ENCODE data around the gene GGA1. TPM values are rescaled to one million over a fixed set of nuclear protein-coding genes. Genes with fewer than 3 reads are reported as not detected.

Gene GGA1
- total RNA-seq, 1 donor from 2014 or later, result 36.1 TPM

DNA sequence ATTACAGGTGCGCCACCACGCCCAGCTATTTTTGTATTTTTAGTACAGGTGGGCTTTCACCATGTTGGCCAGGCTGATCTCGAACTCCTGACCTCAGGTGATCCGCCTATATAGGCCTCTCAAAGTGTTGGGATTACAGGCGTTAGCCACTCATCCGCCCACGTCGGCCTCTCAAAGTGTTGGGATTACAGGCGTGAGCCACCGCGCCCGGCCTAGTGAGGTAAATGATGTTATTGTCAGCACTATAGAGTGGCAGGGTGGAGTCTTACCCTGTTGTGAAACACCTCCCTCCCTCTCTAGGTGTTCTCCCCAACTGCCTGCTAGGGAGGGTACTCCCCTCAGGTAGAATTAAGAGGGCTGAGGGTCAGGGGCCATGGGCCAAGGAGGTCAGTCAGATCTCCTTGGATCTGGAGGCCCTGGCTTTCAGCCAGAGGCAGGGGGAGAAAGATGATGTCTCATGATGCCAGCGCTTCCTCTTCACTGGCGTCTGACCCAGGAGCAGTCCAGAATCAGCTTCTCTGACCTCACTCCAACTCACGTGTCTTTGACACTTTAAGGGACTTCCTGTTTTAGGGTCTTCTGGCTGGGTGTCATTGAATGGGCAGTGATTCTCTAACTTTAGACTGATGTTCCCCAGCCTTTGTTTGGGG lies 2.0 kb downstream of the GGA1 start:
- no peaks in the 10 kb centered on the region for H3K27me3 ChIP-seq (ENCODE audit: control insufficient read depth, insufficient read depth, low read length)
- H3K36me3 ChIP-seq (ENCODE audit: control insufficient read depth, insufficient read depth, low read length), result peaks cover 8% of the 10 kb centered on the region
- H3K4me3 ChIP-seq (ENCODE audit: low read depth, low read length), result no peak overlapping the region
- FAIRE-seq, result no peak
- no peak for DNase-seq (ENCODE audit: low read depth)
- TF ChIP-seq, protein P1, sequence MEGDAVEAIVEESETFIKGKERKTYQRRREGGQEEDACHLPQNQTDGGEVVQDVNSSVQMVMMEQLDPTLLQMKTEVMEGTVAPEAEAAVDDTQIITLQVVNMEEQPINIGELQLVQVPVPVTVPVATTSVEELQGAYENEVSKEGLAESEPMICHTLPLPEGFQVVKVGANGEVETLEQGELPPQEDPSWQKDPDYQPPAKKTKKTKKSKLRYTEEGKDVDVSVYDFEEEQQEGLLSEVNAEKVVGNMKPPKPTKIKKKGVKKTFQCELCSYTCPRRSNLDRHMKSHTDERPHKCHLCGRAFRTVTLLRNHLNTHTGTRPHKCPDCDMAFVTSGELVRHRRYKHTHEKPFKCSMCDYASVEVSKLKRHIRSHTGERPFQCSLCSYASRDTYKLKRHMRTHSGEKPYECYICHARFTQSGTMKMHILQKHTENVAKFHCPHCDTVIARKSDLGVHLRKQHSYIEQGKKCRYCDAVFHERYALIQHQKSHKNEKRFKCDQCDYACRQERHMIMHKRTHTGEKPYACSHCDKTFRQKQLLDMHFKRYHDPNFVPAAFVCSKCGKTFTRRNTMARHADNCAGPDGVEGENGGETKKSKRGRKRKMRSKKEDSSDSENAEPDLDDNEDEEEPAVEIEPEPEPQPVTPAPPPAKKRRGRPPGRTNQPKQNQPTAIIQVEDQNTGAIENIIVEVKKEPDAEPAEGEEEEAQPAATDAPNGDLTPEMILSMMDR (IDR thresholded peaks at IDR 0.05; ENCODE audit: insufficient read depth, low read length, severe bottlenecking), result no peak

DNA sequence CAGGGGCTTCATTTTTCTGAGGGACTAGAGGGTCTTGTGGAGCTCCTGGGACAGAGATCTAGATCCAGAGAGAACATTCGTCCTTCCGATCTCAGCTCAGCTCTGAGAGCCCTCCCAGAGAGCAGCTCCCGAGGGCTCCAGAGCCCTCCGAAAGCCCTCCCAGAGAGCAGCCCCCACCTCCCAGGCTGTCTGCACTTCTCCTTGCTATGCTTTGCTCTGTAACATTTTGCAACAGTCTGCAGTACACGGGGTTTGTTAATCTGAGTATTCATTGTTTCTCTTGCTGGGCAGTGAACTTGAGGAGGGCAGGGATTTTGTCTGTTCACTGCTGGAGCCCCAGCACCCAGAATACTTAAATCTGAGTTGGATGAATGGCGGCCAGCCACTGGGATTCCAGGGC lies 2.6 kb downstream of the GGA1 start:
- Histone ChIP-seq H3K36me3 (ENCODE audit: control insufficient read depth, insufficient read depth, low read length) (peaks cover 9% of the 10 kb centered on the region), H3K27me3 (ENCODE audit: control insufficient read depth, insufficient read depth, low read length) (no peaks in the 10 kb centered on the region), H3K4me3 (ENCODE audit: low read depth, low read length) (no peak overlapping the region)
- no peak for DNase-seq (ENCODE audit: low read depth)
- no peak for FAIRE-seq
- TF ChIP-seq, protein P1 (IDR thresholded peaks at IDR 0.05; ENCODE audit: insufficient read depth, low read length, severe bottlenecking), result no peak

DNA sequence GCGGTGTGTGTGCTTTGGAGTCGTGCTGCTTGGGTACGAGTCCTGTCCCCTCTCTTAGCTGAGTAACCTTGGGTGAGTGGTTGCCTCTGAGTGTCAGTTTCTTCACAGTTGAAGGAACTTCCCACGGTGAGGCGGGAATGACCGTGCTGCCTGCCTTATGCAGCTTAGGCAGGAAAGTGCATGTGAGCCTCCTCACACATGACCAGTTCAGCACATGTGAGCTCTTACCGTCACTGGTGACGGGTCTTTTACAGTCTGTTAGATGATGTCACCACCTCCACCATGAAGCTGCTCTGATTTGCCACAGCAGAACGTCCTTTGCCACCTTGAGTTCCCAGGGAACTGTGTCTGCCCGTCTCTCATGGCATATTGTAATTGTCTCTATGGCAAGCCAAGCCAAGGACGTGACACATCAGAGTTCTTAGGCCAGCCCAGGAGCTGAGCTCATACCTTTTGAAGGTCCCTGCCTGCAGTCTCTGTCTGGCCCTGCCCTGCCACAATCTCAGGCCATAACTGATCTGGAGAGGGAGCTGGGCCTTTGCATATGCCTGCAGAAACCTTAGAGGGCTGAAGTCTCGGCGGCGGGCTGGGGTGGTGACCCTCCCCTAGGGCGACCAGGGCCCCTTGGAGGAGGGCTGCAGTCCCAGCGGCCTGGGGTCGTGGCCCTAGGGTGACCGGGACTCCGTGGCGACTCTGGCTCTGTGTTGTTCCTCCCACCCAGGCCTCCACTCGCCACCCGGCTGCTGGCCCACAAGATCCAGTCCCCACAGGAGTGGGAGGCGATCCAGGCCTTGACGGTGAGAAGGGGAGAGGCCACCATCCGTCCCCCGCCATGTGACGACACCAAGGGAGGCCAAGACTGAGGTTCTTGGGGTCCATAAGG lies 7.8 kb downstream of the GGA1 start:
- TF ChIP-seq, protein P1 (IDR thresholded peaks at IDR 0.05; ENCODE audit: insufficient read depth, low read length, severe bottlenecking), result no peak
- peaks cover 19% of the 10 kb centered on the region for H3K36me3 ChIP-seq (ENCODE audit: control insufficient read depth, insufficient read depth, low read length)
- DNase-seq (ENCODE audit: low read depth) (no peak), FAIRE-seq (no peak)
- no peak overlapping the region for H3K4me3 ChIP-seq (ENCODE audit: low read depth, low read length)
- no peaks in the 10 kb centered on the region for H3K27me3 ChIP-seq (ENCODE audit: control insufficient read depth, insufficient read depth, low read length)

DNA sequence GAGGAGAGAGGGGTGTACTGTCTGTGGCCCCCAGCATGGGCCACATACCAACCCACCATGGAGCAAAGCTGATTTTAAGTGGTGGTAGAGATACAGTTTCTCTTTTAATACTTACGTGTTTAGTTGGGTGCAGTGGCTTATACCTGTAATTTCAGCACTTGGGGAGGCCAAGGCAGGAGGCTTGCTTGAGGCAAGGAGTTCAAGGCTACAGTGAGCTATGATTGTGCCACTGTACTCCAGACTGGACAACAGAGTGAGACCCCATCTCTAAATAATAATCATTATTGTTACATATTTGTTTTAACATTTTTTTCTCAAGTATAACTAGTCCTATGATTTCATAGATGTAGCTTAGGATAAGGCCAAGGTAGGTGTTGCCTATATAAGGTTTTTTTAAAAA lies 8.8 kb downstream of the GGA1 start:
- TF ChIP-seq, protein P1 (IDR thresholded peaks at IDR 0.05; ENCODE audit: insufficient read depth, low read length, severe bottlenecking), result no peak
- no peaks in the 10 kb centered on the region for H3K27me3 ChIP-seq (ENCODE audit: control insufficient read depth, insufficient read depth, low read length)
- no peak overlapping the region for H3K4me3 ChIP-seq (ENCODE audit: low read depth, low read length)
- H3K36me3 ChIP-seq (ENCODE audit: control insufficient read depth, insufficient read depth, low read length), result peaks cover 19% of the 10 kb centered on the region
- DNase-seq (ENCODE audit: low read depth) (no peak), FAIRE-seq (no peak)

DNA sequence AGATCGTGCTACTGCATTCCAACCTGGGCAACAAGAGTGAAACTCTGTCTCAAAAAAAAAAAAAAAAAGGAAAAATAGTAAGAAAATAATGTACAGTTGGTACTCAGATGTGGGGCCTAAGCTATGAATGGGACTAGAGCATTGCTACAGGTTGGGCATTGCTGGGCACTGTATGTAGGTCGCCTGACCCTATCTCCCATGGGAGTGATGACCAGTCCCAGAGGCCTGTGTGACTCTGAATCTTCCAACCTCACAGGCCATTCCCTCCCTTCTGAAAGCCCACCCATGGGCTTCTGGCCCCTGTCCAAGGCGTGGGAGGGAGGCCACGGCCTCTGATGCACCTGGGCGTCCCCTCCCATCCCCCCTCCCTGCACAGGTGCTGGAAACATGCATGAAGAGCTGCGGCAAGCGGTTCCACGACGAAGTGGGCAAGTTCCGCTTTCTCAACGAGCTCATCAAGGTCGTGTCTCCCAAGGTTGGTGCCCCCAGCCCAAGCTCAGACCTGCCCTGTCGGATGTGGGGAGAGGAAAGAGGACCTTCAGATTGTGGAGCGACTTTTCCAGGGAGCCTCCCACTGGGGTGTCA lies 9.5 kb downstream of the GGA1 start:
- no peak for FAIRE-seq

More for the DNA sequence above, 9.5 kb downstream of the GGA1 start:
- DNase-seq (ENCODE audit: low read depth), result no peak
- Histone ChIP-seq H3K4me3 (ENCODE audit: low read depth, low read length) (no peak overlapping the region), H3K36me3 (ENCODE audit: control insufficient read depth, insufficient read depth, low read length) (peaks cover 21% of the 10 kb centered on the region), H3K27me3 (ENCODE audit: control insufficient read depth, insufficient read depth, low read length) (no peaks in the 10 kb centered on the region)
- TF ChIP-seq, protein P1 (IDR thresholded peaks at IDR 0.05; ENCODE audit: insufficient read depth, low read length, severe bottlenecking), result no peak
